Measurements from ENCODE around the gene BLZF1.

DNA sequence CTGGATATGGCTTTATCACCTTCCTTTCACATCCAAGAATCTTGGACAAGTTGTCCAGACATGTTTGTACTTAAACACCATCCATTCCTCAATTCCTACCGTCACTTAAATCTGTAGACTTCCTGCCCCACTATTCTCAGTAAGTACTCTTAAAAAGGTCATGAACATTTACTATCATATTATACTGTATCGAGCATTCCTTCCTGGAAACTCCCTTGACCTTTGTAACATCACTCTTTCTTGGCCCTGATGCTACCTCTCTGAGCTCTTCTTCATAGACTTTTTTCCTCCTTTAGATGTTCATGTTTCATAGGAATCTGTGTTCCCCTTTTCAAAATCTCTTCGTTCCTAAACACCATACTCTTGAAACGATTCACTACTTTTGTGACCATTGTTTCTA lies 15.5 kb downstream of the BLZF1 start:
- TF ChIP-seq, protein P1, sequence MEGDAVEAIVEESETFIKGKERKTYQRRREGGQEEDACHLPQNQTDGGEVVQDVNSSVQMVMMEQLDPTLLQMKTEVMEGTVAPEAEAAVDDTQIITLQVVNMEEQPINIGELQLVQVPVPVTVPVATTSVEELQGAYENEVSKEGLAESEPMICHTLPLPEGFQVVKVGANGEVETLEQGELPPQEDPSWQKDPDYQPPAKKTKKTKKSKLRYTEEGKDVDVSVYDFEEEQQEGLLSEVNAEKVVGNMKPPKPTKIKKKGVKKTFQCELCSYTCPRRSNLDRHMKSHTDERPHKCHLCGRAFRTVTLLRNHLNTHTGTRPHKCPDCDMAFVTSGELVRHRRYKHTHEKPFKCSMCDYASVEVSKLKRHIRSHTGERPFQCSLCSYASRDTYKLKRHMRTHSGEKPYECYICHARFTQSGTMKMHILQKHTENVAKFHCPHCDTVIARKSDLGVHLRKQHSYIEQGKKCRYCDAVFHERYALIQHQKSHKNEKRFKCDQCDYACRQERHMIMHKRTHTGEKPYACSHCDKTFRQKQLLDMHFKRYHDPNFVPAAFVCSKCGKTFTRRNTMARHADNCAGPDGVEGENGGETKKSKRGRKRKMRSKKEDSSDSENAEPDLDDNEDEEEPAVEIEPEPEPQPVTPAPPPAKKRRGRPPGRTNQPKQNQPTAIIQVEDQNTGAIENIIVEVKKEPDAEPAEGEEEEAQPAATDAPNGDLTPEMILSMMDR (IDR thresholded peaks at IDR 0.05; ENCODE audit: insufficient read depth, low read length, poor library complexity, severe bottlenecking) = no peak
- TF ChIP-seq EZH2phosphoT487 (conservative IDR thresholded peaks at IDR 0.05; ENCODE audit: low read length) = no peak
